ENCODE measurements around the gene SLC7A5.
A peak's percentile ranks its signal among the peaks of the same experiment; 100 is the strongest.

SLC7A5 gene

GRCh38 chr16:87808108-87808507 is 61.2 kb downstream of the SLC7A5 start:
- Histone ChIP-seq H3K4me3 (ENCODE audit: low read depth in 1 of 2, low read length in 2 of 2) (no peak overlapping the region), H3K27me3 (ENCODE audit: insufficient read depth, low read length, poor library complexity) (no peaks in the 10 kb centered on the region), H2AFZ (ENCODE audit: low read depth, low read length) (no peak overlapping the region), H3K9me3 (ENCODE audit: insufficient read depth, low read length, severe bottlenecking) (no peaks in the 10 kb centered on the region), H3K27ac (ENCODE audit: low read length) (peak overlapping the region; percentile 100), H3K9ac (ENCODE audit: low read depth, low read length) (peak overlapping the region; percentile 79; the same call in 1 of the 2 replicates), H3K4me2 (ENCODE audit: insufficient read depth, low read length) (no peak overlapping the region), H3K36me3 (ENCODE audit: insufficient read depth, low read length) (no peaks in the 10 kb centered on the region), H3K79me2 (ENCODE audit: insufficient read depth, low read length) (peaks cover 7% of the 10 kb centered on the region), H4K20me1 (ENCODE audit: insufficient read depth, low read length) (no peaks in the 10 kb centered on the region), H3K4me1 (ENCODE audit: insufficient read depth, low read length) (peaks cover 64% of the 10 kb centered on the region)
- DNase-seq, result no peak
- ATAC-seq (ENCODE audit: insufficient read depth, low read depth), result no peak
- TF ChIP-seq CTCF (IDR thresholded peaks at IDR 0.05; ENCODE audit: borderline replicate concordance, extremely low read depth, low read length, poor library complexity, severe bottlenecking) (no peak), EZH2 (IDR thresholded peaks at IDR 0.05; ENCODE audit: borderline replicate concordance, low read depth, low read length, severe bottlenecking) (no peak)

- H3K79me2 ChIP-seq (ENCODE audit: insufficient read depth, low read length), result peaks cover 7% of the 10 kb centered on the region
- peak; percentile 94 for DNase-seq
- TF ChIP-seq EZH2 (IDR thresholded peaks at IDR 0.05; ENCODE audit: borderline replicate concordance, low read depth, low read length, severe bottlenecking), result no peak
- peak; percentile 43 for TF ChIP-seq CTCF (IDR thresholded peaks at IDR 0.05; ENCODE audit: borderline replicate concordance, extremely low read depth, low read length, poor library complexity, severe bottlenecking)
- no peaks in the 10 kb centered on the region for H4K20me1 ChIP-seq (ENCODE audit: insufficient read depth, low read length)
- H3K9me3 ChIP-seq (ENCODE audit: insufficient read depth, low read length, severe bottlenecking), result no peaks in the 10 kb centered on the region
- H3K4me3 ChIP-seq (ENCODE audit: low read depth in 1 of 2, low read length in 2 of 2), result peak overlapping the region; percentile 16 to 70; a peak in 3 of 4 replicates
- H2AFZ ChIP-seq (ENCODE audit: low read depth, low read length), result peak overlapping the region; percentile 74
- H3K9ac ChIP-seq (ENCODE audit: low read depth, low read length), result peak overlapping the region; percentile 79
- peak overlapping the region; percentile 86 for H3K4me2 ChIP-seq (ENCODE audit: insufficient read depth, low read length)
- peak; percentile 80 for ATAC-seq (ENCODE audit: insufficient read depth, low read depth)
- peaks cover 64% of the 10 kb centered on the region for H3K4me1 ChIP-seq (ENCODE audit: insufficient read depth, low read length)
- no peaks in the 10 kb centered on the region for H3K27me3 ChIP-seq (ENCODE audit: insufficient read depth, low read length, poor library complexity)
- peak overlapping the region; percentile 100 for H3K27ac ChIP-seq (ENCODE audit: low read length)
- H3K36me3 ChIP-seq (ENCODE audit: insufficient read depth, low read length), result no peaks in the 10 kb centered on the region
Measured at GRCh38 chr16:87806641-87807546, 62.4 kb downstream of the SLC7A5 start.

GRCh38 chr16:87806261-87806640 is 63.1 kb downstream of the SLC7A5 start:
- Histone ChIP-seq H3K79me2 (ENCODE audit: insufficient read depth, low read length) (peaks cover 7% of the 10 kb centered on the region), H3K4me3 (ENCODE audit: low read depth in 1 of 2, low read length in 2 of 2) (peak overlapping the region; percentile 16 to 70; a peak in 3 of 4 replicates), H3K4me2 (ENCODE audit: insufficient read depth, low read length) (peak overlapping the region; percentile 86), H3K9ac (ENCODE audit: low read depth, low read length) (peak overlapping the region; percentile 79), H3K27ac (ENCODE audit: low read length) (peak overlapping the region; percentile 100), H3K4me1 (ENCODE audit: insufficient read depth, low read length) (peaks cover 59% of the 10 kb centered on the region), H3K27me3 (ENCODE audit: insufficient read depth, low read length, poor library complexity) (no peaks in the 10 kb centered on the region), H3K9me3 (ENCODE audit: insufficient read depth, low read length, severe bottlenecking) (no peaks in the 10 kb centered on the region), H4K20me1 (ENCODE audit: insufficient read depth, low read length) (no peaks in the 10 kb centered on the region), H3K36me3 (ENCODE audit: insufficient read depth, low read length) (no peaks in the 10 kb centered on the region), H2AFZ (ENCODE audit: low read depth, low read length) (peak overlapping the region; percentile 74)
- TF ChIP-seq CTCF (IDR thresholded peaks at IDR 0.05; ENCODE audit: borderline replicate concordance, extremely low read depth, low read length, poor library complexity, severe bottlenecking), result no peak
- TF ChIP-seq EZH2 (IDR thresholded peaks at IDR 0.05; ENCODE audit: borderline replicate concordance, low read depth, low read length, severe bottlenecking), result no peak
- DNase-seq (no peak), ATAC-seq (ENCODE audit: insufficient read depth, low read depth) (peak; percentile 15; the same call in 2 of the 3 replicates)
